Measurements from ENCODE around the gene ZDHHC9. TPM values are rescaled to one million over a fixed set of nuclear protein-coding genes. Genes with fewer than 3 reads are reported as not detected.

The ZDHHC9 gene
- total and polyA plus RNA-seq, 2 donors from 2014 or later: 24.5 to 31.4 TPM

DNA sequence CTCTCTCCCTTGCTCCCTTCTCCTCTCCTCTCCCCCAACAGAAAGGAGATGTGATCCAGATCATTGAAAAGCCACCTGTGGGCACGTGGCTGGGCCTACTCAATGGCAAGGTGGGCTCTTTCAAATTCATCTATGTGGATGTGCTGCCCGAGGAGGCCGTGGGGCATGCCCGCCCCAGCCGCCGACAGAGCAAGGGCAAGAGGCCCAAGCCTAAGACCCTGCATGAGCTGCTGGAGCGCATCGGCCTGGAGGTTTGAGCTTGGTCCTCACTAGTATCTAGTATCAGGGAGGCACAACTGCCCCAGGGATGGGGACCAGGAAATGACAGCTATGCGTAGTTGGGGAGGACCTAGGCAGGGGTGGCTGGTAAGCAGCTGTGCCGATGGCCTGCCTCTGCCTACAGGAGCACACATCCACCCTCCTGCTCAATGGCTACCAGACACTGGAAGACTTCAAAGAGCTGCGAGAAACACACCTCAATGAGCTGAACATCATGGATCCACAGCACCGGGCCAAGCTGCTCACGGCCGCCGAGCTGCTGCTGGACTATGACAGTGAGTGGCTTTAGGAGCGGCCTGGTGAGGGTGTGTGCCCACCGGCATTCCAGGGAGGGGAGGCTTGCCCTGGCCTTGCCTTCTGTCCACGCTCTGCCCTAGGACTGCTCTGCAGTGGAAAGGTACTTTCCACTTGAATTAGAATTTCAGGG lies 50.9 kb downstream of the ZDHHC9 start:
- H3K4me3 ChIP-seq (ENCODE audit: low read length in 3 of 3): no peak overlapping the region
- H3K27ac ChIP-seq (ENCODE audit: low read depth in 2 of 2, low read length in 2 of 2): no peak overlapping the region
- no peak for TF ChIP-seq CTCF (IDR thresholded peaks at IDR 0.05; ENCODE audit: borderline replicate concordance, extremely low read depth, insufficient read depth)
- H3K9ac ChIP-seq (ENCODE audit: low read length in 3 of 3): no peak overlapping the region
- no peak for FAIRE-seq
- intact Hi-C loops (cut with DNase I): no loop called here
- H3K27me3 ChIP-seq (ENCODE audit: control insufficient read depth, insufficient read depth, low read length): no peaks in the 10 kb centered on the region
- H3K9me3 ChIP-seq (ENCODE audit: control insufficient read depth in 2 of 3, insufficient read depth in 1 of 3, low read length in 3 of 3): no peaks in the 10 kb centered on the region
- H3K36me3 ChIP-seq (ENCODE audit: control insufficient read depth in 2 of 3, insufficient read depth in 3 of 3, low read length in 3 of 3): no peaks in the 10 kb centered on the region
- no peak for DNase-seq
- H3K4me1 ChIP-seq (ENCODE audit: control insufficient read depth in 2 of 3, insufficient read depth in 2 of 3, low read depth in 1 of 3, low read length in 3 of 3): no peaks in the 10 kb centered on the region

DNA sequence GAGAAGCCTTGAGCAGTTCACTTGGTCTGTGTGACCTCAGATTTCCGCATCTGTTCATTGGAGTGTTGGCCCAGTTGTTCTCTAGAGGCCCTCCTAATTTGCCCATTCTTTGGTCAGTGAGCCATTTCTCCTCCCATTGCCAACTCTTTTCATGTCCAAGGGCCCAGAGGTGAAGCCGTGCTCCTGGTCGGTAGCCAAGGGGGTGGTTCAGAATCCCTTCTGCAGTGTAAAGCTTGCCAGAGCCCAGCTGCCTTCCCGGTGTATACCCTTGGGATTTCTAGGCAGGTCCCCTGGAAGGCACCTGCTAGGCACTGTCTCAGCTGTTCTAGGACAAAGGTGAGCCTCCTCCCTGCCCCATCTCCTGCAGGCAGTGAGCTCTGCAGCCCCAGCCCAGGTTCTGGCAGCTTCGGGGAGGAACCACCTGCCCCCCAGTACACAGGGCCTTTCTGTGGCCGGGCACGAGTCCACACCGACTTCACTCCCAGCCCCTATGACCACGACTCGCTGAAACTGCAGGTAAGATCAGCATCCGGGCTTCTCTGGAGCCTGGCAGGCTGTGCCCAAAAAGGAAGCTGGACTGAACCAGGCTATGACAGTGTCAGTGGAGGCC lies 51.6 kb downstream of the ZDHHC9 start:
- H3K27ac ChIP-seq (ENCODE audit: low read depth in 2 of 2, low read length in 2 of 2): no peak overlapping the region
- H3K9ac ChIP-seq (ENCODE audit: low read length in 3 of 3): no peak overlapping the region
- FAIRE-seq (no peak), DNase-seq (no peak)
- no peaks in the 10 kb centered on the region for H3K4me1 ChIP-seq (ENCODE audit: control insufficient read depth in 2 of 3, insufficient read depth in 2 of 3, low read depth in 1 of 3, low read length in 3 of 3)
- no peaks in the 10 kb centered on the region for H3K36me3 ChIP-seq (ENCODE audit: control insufficient read depth in 2 of 3, insufficient read depth in 3 of 3, low read length in 3 of 3)
- no peak for TF ChIP-seq CTCF (IDR thresholded peaks at IDR 0.05; ENCODE audit: borderline replicate concordance, extremely low read depth, insufficient read depth)
- H3K4me3 ChIP-seq (ENCODE audit: low read length in 3 of 3): no peak overlapping the region
- H3K9me3 ChIP-seq (ENCODE audit: control insufficient read depth in 2 of 3, insufficient read depth in 1 of 3, low read length in 3 of 3): no peaks in the 10 kb centered on the region
- intact Hi-C loops (cut with DNase I): no loop called here
- H3K27me3 ChIP-seq (ENCODE audit: control insufficient read depth, insufficient read depth, low read length): no peaks in the 10 kb centered on the region

DNA sequence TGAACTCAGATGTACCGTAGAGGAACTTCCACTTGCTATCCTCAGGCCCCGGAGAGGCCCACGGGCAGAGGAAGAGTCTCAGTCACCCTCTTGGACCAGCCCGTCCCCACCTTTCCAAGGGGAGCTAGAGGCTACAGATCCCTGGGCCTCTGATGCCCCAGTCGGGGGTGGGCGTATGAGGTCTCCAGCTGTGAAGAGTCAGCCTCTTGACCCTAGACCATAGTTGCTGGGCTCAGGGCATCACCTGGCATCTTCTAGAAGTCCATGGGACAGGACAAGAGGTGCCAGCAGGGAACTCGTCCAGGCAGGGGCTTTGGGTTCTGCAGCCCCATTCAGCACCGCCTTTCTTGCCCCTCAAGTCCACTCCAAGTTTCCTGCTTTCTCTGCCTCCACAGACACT lies 52.4 kb downstream of the ZDHHC9 start:
- intact Hi-C loops (cut with DNase I): no loop called here
- no peaks in the 10 kb centered on the region for H3K4me1 ChIP-seq (ENCODE audit: control insufficient read depth in 2 of 3, insufficient read depth in 2 of 3, low read depth in 1 of 3, low read length in 3 of 3)
- no peaks in the 10 kb centered on the region for H3K9me3 ChIP-seq (ENCODE audit: control insufficient read depth in 2 of 3, insufficient read depth in 1 of 3, low read length in 3 of 3)
- H3K27ac ChIP-seq (ENCODE audit: low read depth in 2 of 2, low read length in 2 of 2): no peak overlapping the region
- H3K9ac ChIP-seq (ENCODE audit: low read length in 3 of 3): no peak overlapping the region
- DNase-seq (no peak), FAIRE-seq (no peak)
- H3K4me3 ChIP-seq (ENCODE audit: low read length in 3 of 3): no peak overlapping the region
- no peaks in the 10 kb centered on the region for H3K27me3 ChIP-seq (ENCODE audit: control insufficient read depth, insufficient read depth, low read length)
- no peaks in the 10 kb centered on the region for H3K36me3 ChIP-seq (ENCODE audit: control insufficient read depth in 2 of 3, insufficient read depth in 3 of 3, low read length in 3 of 3)
- TF ChIP-seq CTCF (IDR thresholded peaks at IDR 0.05; ENCODE audit: borderline replicate concordance, extremely low read depth, insufficient read depth): no peak
